ENCODE results near the gene DNAAF5.
A peak's percentile ranks its signal among the peaks of the same experiment; 100 is the strongest.

DNAAF5 gene

GRCh38 chr7:726084-726853, at the start of gene DNAAF5:
TSS of gene DNAAF5 (plus strand) at chr7:726699. CDS start at chr7:726721, 22 bp downstream.
- DNase-seq (ENCODE audit: low read depth), result peak; percentile 77

GRCh38 chr7:676972-677385, 49.5 kb upstream of the DNAAF5 start:
- DNase-seq (ENCODE audit: low read depth), result no peak

- DNase-seq (ENCODE audit: low read depth), result no peak
Observed at GRCh38 chr7:680411-681127, 45.9 kb upstream of the DNAAF5 start.

- no peak for DNase-seq (ENCODE audit: low read depth)
Observed at GRCh38 chr7:681551-682307, 44.8 kb upstream of the DNAAF5 start.

- DNase-seq (ENCODE audit: low read depth), result no peak
Observed at GRCh38 chr7:682810-683209, 43.7 kb upstream of the DNAAF5 start.

GRCh38 chr7:683526-684205, 42.8 kb upstream of the DNAAF5 start:
- DNase-seq (ENCODE audit: low read depth), result no peak

GRCh38 chr7:684416-684815, 42.1 kb upstream of the DNAAF5 start:
- DNase-seq (ENCODE audit: low read depth), result no peak

GRCh38 chr7:685540-685939, 41.0 kb upstream of the DNAAF5 start:
- no peak for DNase-seq (ENCODE audit: low read depth)

GRCh38 chr7:690478-691360, 35.8 kb upstream of the DNAAF5 start:
- no peak for DNase-seq (ENCODE audit: low read depth)

- no peak for DNase-seq (ENCODE audit: low read depth)
Observed at GRCh38 chr7:691361-692045, 35.0 kb upstream of the DNAAF5 start.

GRCh38 chr7:693280-693679, 33.2 kb upstream of the DNAAF5 start:
- no peak for DNase-seq (ENCODE audit: low read depth)

- no peak for DNase-seq (ENCODE audit: low read depth)
Observed at GRCh38 chr7:696426-696811, 30.1 kb upstream of the DNAAF5 start.

- DNase-seq (ENCODE audit: low read depth), result no peak
Observed at GRCh38 chr7:696812-697551, 29.5 kb upstream of the DNAAF5 start.

- DNase-seq (ENCODE audit: low read depth), result peak; percentile 49
Observed at GRCh38 chr7:698515-699475, 27.7 kb upstream of the DNAAF5 start.

GRCh38 chr7:699476-700170, 26.9 kb upstream of the DNAAF5 start:
- DNase-seq (ENCODE audit: low read depth), result no peak

GRCh38 chr7:701086-701671, 25.3 kb upstream of the DNAAF5 start:
- DNase-seq (ENCODE audit: low read depth), result no peak

GRCh38 chr7:703049-703448, 23.4 kb upstream of the DNAAF5 start:
- DNase-seq (ENCODE audit: low read depth), result no peak

GRCh38 chr7:706721-707120, 19.8 kb upstream of the DNAAF5 start:
- no peak for DNase-seq (ENCODE audit: low read depth)
